HG03571 (cell line): ENCODE measurements around the gene LARGE1.

Source experiments
- ATAC-seq: cut with Tn5 transposase; IDR thresholded peaks from one replicate; pipeline ENCODE4 v1.9.1; 2021; ENCODE audit not compliant: unreplicated experiment

Gene LARGE1

GRCh38 chr22:33288078-33288477 is 632.2 kb downstream of the LARGE1 start:
- ATAC-seq, result no peak

- ATAC-seq, result no peak
Measured at GRCh38 chr22:33275073-33275443, 645.2 kb downstream of the LARGE1 start.

GRCh38 chr22:33274214-33275072 is 645.8 kb downstream of the LARGE1 start:
- no peak for ATAC-seq

- ATAC-seq, result no peak
Measured at GRCh38 chr22:33272871-33273270, 647.4 kb downstream of the LARGE1 start.

- peak; percentile 39 for ATAC-seq
Measured at GRCh38 chr22:33272180-33272579, 648.1 kb downstream of the LARGE1 start.

- ATAC-seq, result peak; percentile 65
Measured at GRCh38 chr22:33271390-33272161, 648.7 kb downstream of the LARGE1 start.

- no peak for ATAC-seq
Measured at GRCh38 chr22:33270596-33270995, 649.7 kb downstream of the LARGE1 start.

- no peak for ATAC-seq
Measured at GRCh38 chr22:33261699-33262098, 658.6 kb downstream of the LARGE1 start.

GRCh38 chr22:33260498-33260897 is 659.8 kb downstream of the LARGE1 start:
- no peak for ATAC-seq

- no peak for ATAC-seq
Measured at GRCh38 chr22:33255791-33256190, 664.5 kb downstream of the LARGE1 start.

- no peak for ATAC-seq
Measured at GRCh38 chr22:33248948-33249347, 671.3 kb downstream of the LARGE1 start.

GRCh38 chr22:33247758-33248157 is 672.5 kb downstream of the LARGE1 start:
- peak; percentile 61 for ATAC-seq

- ATAC-seq, result no peak
Measured at GRCh38 chr22:33242078-33242477, 678.2 kb downstream of the LARGE1 start.

- ATAC-seq, result no peak
Measured at GRCh38 chr22:33240888-33241475, 679.3 kb downstream of the LARGE1 start.

- no peak for ATAC-seq
Measured at GRCh38 chr22:33232071-33232470, 688.2 kb downstream of the LARGE1 start.

- no peak for ATAC-seq
Measured at GRCh38 chr22:33227791-33228190, 692.5 kb downstream of the LARGE1 start.

- no peak for ATAC-seq
Measured at GRCh38 chr22:33224841-33225240, 695.4 kb downstream of the LARGE1 start.
